ENCODE results near the gene PAPPA. TPM values are rescaled to one million over a fixed set of nuclear protein-coding genes. Genes with fewer than 3 reads are reported as not detected.

PAPPA gene
- total RNA-seq, 1 experiment from 2014 or later: 0.22 TPM

- H3K27me3 Mint-ChIP-seq (ENCODE audit: low read depth): peaks cover 3% of the 10 kb centered on the region
- H3K4me3 Mint-ChIP-seq: no peak overlapping the region
- no peak for DNase-seq (ENCODE audit: low spot score)
- POLR2A ChIA-PET: no interaction called here
- H3K9me3 Mint-ChIP-seq: no peaks in the 10 kb centered on the region
- H3K27ac Mint-ChIP-seq: no peak overlapping the region
- H3K4me1 Mint-ChIP-seq: 0 out of 2 replicates have a peak, but pooled peaks cover 2% of the 10 kb centered on the region
- ATAC-seq: no peak
- CTCF ChIA-PET: interaction anchor here (0.6 to 1.1 kb wide), 2 partner anchors 10 to 11 kb away, joined by 3 to 4 read pairs; partner anchors contain the start of gene PAPPA
- no peaks in the 10 kb centered on the region for H3K36me3 Mint-ChIP-seq
- TF ChIP-seq ATF3 (CRISPR knock-in tag; conservative IDR thresholded peaks at IDR 0.05) (no peak), HMGXB4 (CRISPR knock-in tag; IDR thresholded peaks at IDR 0.05) (no peak)
Observed at GRCh38 chr9:116142706-116143492, 10.7 kb upstream of the PAPPA start.

- no peak overlapping the region for H3K27ac Mint-ChIP-seq
- H3K4me3 Mint-ChIP-seq: no peak overlapping the region
- ChIA-PET CTCF (no interaction called here), POLR2A (no interaction called here)
- no peak for ATAC-seq
- H3K36me3 Mint-ChIP-seq: no peaks in the 10 kb centered on the region
- peaks cover 3% of the 10 kb centered on the region for H3K27me3 Mint-ChIP-seq (ENCODE audit: low read depth)
- TF ChIP-seq FOXJ3 (CRISPR knock-in tag; IDR thresholded peaks at IDR 0.05; ENCODE audit: borderline replicate concordance): no peak
- TF ChIP-seq KAT7 (CRISPR knock-in tag; IDR thresholded peaks at IDR 0.05; ENCODE audit: borderline replicate concordance): no peak
- no peak for TF ChIP-seq NFATC4 (CRISPR knock-in tag; IDR thresholded peaks at IDR 0.05)
- no peak for TF ChIP-seq ATF6 (CRISPR knock-in tag; IDR thresholded peaks at IDR 0.05)
- TF ChIP-seq SP1 (CRISPR knock-in tag; conservative IDR thresholded peaks at IDR 0.05): no peak
- TF ChIP-seq ZNF423 (CRISPR knock-in tag; IDR thresholded peaks at IDR 0.05): no peak
- no peak for TF ChIP-seq E2F4 (CRISPR knock-in tag; IDR thresholded peaks at IDR 0.05; ENCODE audit: borderline replicate concordance, low read depth)
- TF ChIP-seq ZNF232 (CRISPR knock-in tag; IDR thresholded peaks at IDR 0.05): no peak
- TF ChIP-seq ERG (CRISPR knock-in tag; IDR thresholded peaks at IDR 0.05): no peak
- no peak for TF ChIP-seq SMAD3 (CRISPR knock-in tag; IDR thresholded peaks at IDR 0.05; ENCODE audit: borderline replicate concordance)
- no peak for TF ChIP-seq HMGA2 (CRISPR knock-in tag; IDR thresholded peaks at IDR 0.05)
- TF ChIP-seq MAX (CRISPR knock-in tag; IDR thresholded peaks at IDR 0.05): no peak
- TF ChIP-seq MLX (CRISPR knock-in tag; IDR thresholded peaks at IDR 0.05): no peak
- TF ChIP-seq GABPB1 (CRISPR knock-in tag; IDR thresholded peaks at IDR 0.05): no peak
- TF ChIP-seq NFE2L1 (CRISPR knock-in tag; IDR thresholded peaks at IDR 0.05): no peak
- no peak for TF ChIP-seq FOXP1 (CRISPR knock-in tag; IDR thresholded peaks at IDR 0.05; ENCODE audit: borderline replicate concordance)
- TF ChIP-seq ARID4B (CRISPR knock-in tag; IDR thresholded peaks at IDR 0.05; ENCODE audit: borderline replicate concordance): no peak
- TF ChIP-seq ZNF219 (CRISPR knock-in tag; IDR thresholded peaks at IDR 0.05; ENCODE audit: borderline replicate concordance): no peak
- H3K4me1 Mint-ChIP-seq: 0 out of 2 replicates have a peak, but pooled peaks cover 2% of the 10 kb centered on the region
- no peaks in the 10 kb centered on the region for H3K9me3 Mint-ChIP-seq
- no peak for DNase-seq (ENCODE audit: low spot score)
Observed at GRCh38 chr9:116144038-116144437, 9.6 kb upstream of the PAPPA start.

Data from WTC11 (cell line).